HFFc6 (cell line): ENCODE results near the gene SLC47A2. TPM values are rescaled to one million over a fixed set of nuclear protein-coding genes. Genes with fewer than 3 reads are reported as not detected.

Source experiments
- DNase-seq: peaks from one replicate; pipeline ENCODE4 v3.0.0-alpha.2; 2018
- H3K27ac Mint-ChIP-seq: 2 replicates; pipeline ENCODE4 v1.8.0; 2020; ENCODE audit warnings: mild to moderate bottlenecking, mixed read lengths
- H3K27me3 Mint-ChIP-seq: 2 replicates; pipeline ENCODE4 v1.8.0; 2021; ENCODE audit warnings: mild to moderate bottlenecking, moderate library complexity, mixed read lengths; ENCODE audit not compliant: insufficient read depth
- H3K36me3 Mint-ChIP-seq: 2 replicates; pipeline ENCODE4 v1.8.0; 2021; ENCODE audit warnings: low read depth, mixed read lengths
- H3K4me1 Mint-ChIP-seq: 2 replicates; pipeline ENCODE4 v1.8.0; 2020; ENCODE audit warnings: low read depth, mixed read lengths
- H3K4me3 Mint-ChIP-seq: 2 replicates; pipeline ENCODE4 v1.8.0; 2020; ENCODE audit warnings: mild to moderate bottlenecking, moderate library complexity, mixed read lengths
- H3K9me3 Mint-ChIP-seq: 2 replicates; pipeline ENCODE4 v1.8.0; 2020; ENCODE audit warnings: mild to moderate bottlenecking, mixed read lengths
- total RNA-seq, 6 experiments: library from RNA; stranded (reverse); fragmentation: NEBNext Ultra II Directional; extraction: Animal tissue kit (Norgen Biotek cat#: 25700); gene quantifications; 2 replicates in 1 of 6; 3 replicates in 5 of 6; pipeline ENCODE4 v1.2.3, GENCODE V29; 2021
- TF ChIP-seq, protein P1 (sequence below): fragments of 200-600 bp; sonication (generic); IDR thresholded peaks from 2 replicates; pipeline ENCODE4 v1.5.0; 2021; ENCODE audit warnings: antibody characterized with exemption, mild to moderate bottlenecking

Gene SLC47A2
- total RNA-seq, 6 experiments from 2014 or later = not detected

DNA sequence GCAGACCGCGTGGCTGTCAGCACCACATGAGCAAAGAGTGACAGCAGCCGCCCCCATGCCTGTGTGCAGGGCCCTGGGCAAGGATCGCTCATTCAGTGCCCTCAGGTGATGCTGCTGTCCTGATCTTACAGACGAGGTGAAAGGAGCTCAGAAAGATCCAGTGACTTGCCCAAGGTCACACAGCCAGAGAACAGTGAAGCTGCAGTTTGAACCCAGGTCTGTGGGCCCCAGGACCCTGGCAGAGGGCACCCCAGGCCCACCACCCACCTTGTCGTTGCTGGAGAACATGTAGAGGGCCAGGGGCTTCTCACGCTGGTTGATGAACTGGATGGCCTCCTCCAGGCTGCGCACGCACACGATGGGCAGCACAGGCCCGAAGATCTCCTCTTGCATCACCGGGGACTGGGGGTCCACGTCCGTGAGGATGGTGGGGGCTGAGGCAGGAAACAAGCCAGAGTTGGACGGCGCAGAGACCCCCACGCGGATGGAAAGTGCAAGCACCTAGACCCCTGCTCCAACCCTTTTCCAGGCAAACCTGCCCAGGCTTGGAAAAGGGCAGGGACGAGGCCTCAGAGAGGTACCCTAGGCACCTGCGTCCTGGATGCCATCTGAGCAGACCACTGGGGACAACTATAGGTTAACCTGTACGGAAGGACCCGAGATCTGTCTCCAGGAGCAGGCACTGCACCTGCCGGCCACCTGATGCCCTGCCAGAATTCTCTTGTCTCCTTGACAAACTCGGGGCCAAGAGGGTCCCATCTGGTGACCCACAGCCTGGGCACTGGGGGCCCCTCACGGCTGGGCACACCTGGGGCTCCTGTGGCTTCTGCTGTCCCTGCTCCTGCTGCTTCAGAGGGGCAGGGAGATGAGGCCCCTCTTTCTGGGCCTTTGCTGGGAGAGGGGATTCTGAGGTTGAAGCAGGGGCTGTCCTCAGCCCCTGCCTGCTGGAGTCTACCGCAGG is 23.1 kb upstream of the SLC47A2 start:
- H3K4me3 Mint-ChIP-seq = no peak overlapping the region
- DNase-seq = no peak
- H3K4me1 Mint-ChIP-seq = no peaks in the 10 kb centered on the region
- H3K36me3 Mint-ChIP-seq = no peaks in the 10 kb centered on the region
- TF ChIP-seq, protein P1, sequence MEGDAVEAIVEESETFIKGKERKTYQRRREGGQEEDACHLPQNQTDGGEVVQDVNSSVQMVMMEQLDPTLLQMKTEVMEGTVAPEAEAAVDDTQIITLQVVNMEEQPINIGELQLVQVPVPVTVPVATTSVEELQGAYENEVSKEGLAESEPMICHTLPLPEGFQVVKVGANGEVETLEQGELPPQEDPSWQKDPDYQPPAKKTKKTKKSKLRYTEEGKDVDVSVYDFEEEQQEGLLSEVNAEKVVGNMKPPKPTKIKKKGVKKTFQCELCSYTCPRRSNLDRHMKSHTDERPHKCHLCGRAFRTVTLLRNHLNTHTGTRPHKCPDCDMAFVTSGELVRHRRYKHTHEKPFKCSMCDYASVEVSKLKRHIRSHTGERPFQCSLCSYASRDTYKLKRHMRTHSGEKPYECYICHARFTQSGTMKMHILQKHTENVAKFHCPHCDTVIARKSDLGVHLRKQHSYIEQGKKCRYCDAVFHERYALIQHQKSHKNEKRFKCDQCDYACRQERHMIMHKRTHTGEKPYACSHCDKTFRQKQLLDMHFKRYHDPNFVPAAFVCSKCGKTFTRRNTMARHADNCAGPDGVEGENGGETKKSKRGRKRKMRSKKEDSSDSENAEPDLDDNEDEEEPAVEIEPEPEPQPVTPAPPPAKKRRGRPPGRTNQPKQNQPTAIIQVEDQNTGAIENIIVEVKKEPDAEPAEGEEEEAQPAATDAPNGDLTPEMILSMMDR = no peak
- H3K9me3 Mint-ChIP-seq = no peaks in the 10 kb centered on the region
- peaks cover 32% of the 10 kb centered on the region for H3K27me3 Mint-ChIP-seq
- no peak overlapping the region for H3K27ac Mint-ChIP-seq

DNA sequence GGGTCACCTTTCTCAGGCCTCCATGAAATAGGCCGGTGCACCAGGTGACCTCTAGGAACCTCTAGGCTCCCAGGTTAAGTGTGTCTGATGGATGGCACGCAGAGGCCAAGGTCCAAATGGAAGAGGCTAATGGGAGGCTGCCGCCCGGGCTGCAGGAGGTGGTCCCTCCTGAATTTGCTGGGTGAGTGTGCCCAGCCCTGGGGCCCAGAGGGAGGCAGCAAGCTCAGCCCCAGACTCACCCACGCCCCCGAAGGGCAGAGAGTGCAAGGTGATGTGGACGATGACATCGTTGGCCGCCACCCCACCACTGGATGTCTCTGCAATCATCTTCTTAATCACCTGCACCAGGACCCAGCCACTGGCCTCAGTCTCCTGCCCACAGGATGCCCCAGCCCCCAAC is 22.4 kb upstream of the SLC47A2 start:
- Mint-ChIP-seq H3K4me3 (no peak overlapping the region), H3K36me3 (no peaks in the 10 kb centered on the region), H3K27ac (no peak overlapping the region), H3K4me1 (no peaks in the 10 kb centered on the region), H3K9me3 (no peaks in the 10 kb centered on the region), H3K27me3 (peaks cover 31% of the 10 kb centered on the region)
- TF ChIP-seq, protein P1 = no peak
- no peak for DNase-seq

DNA sequence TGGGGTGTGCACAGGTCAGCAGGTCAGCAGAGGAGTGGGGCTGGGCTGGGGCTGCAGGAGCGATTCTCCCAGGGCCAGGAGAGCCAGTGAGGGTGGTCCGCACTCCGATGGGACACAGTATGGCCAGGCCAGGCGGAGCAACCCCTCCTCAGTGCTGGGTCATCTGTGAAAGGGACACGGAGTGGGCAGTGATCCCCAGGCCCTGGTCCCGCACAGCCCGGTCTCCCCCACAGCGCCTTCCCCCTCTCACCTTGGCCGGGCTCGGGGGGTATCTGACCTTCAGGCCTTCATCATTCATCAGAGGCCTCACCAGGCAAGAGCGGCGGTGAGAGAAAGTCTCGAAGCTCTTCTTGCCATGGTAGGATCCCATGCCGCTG is 21.7 kb upstream of the SLC47A2 start:
- no peak for DNase-seq
- Mint-ChIP-seq H3K27me3 (peaks cover 31% of the 10 kb centered on the region), H3K27ac (no peak overlapping the region), H3K4me1 (no peaks in the 10 kb centered on the region), H3K4me3 (no peak overlapping the region), H3K36me3 (no peaks in the 10 kb centered on the region), H3K9me3 (no peaks in the 10 kb centered on the region)
- TF ChIP-seq, protein P1 = no peak

DNA sequence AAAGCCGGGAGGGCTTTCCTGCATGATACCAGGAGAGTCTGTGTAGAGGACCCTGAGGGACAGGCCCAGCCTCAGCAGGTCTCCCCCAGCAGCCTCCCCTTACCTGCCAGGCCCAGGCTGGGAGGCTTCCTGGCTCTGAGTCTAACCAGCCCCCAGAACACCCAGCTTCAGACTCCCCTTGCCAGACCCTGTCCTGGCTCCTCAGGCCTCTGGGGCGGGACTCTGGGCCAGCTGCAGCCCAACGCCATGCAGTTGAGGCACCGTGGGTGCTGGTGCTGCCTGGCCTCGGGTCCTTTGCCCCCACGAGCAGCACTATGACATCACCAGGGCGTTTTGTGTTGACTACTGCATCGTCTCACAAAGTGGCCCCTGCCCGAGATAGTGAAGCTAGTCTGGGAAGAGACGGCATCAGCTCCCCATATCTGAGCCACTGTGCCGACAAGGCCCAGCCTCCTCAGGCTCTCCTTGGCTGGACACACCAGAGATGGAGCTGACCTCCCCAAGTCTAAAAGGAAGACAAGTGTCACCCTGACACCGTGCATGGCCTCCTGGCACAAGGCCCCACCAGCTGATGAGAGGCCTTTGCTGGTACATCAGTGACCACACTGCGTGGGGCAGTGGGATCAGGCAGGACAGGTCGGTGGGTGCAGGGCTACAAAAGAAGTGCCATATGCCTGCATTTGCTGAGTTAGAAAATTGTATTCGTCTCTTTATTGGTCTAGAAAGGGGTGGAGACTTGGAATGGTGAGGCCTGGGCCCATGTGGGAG is 21.1 kb upstream of the SLC47A2 start:
- Mint-ChIP-seq H3K27me3 (peaks cover 31% of the 10 kb centered on the region), H3K4me1 (no peaks in the 10 kb centered on the region), H3K27ac (no peak overlapping the region), H3K4me3 (no peak overlapping the region), H3K9me3 (no peaks in the 10 kb centered on the region), H3K36me3 (no peaks in the 10 kb centered on the region)
- TF ChIP-seq, protein P1 = no peak
- no peak for DNase-seq

DNA sequence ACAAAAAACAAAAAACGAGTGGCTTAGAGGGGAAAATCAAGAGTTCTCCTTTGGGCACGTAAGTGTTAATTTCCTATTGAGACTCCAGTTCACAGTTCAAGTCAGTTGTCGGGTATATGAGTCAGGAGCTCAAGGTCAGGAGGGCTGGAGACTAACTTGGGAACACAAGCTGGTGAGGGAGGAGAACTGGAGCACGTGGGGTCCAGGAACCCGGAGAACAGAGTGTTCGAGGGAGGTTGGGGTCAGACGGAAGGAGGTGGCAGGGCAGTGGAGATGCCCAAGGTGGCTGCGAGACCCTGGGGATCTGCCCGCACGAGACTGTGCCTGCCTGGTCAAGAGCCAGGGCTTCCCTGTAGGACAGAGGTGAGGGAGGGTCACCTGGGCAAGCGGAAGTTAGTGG is 19.7 kb upstream of the SLC47A2 start:
- DNase-seq = no peak
- Mint-ChIP-seq H3K4me3 (no peak overlapping the region), H3K36me3 (no peaks in the 10 kb centered on the region), H3K9me3 (no peaks in the 10 kb centered on the region), H3K27me3 (peaks cover 27% of the 10 kb centered on the region), H3K4me1 (no peaks in the 10 kb centered on the region), H3K27ac (no peak overlapping the region)
- TF ChIP-seq, protein P1 = no peak
